GM10266 (cell line): ENCODE results near the gene ARL15.

Source experiments
- DNase-seq: peaks from one replicate; pipeline ENCODE4 v3.0.0; 2012; ENCODE audit errors: extremely low spot score
- TF ChIP-seq, protein P1 (sequence below): IDR thresholded peaks from 2 replicates; pipeline ENCODE4 v1.5.1; 2012; ENCODE audit warnings: mild to moderate bottlenecking, low read depth; ENCODE audit not compliant: control insufficient read depth, insufficient read depth; ENCODE audit errors: missing control alignments

ARL15 gene

DNA sequence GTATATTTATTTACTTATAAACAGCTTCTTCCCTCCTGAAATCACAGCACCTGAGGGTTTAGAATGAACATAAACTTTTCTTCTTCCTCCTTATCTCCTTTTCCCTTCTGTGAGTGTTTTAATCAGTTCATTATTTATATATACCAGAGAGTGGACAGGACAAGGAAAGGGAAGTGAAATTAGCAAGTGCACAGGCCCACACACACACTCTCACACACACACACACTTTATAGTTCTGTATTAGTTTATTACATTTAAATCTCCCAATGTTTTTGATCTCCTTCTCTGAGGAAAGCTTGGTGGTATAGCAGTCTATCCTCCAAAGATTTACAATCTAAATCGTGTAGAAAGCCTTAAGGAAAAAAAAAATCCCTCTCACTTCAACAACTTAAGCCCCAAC is 396.4 kb downstream of the ARL15 start:
- no peak for DNase-seq
- TF ChIP-seq, protein P1, sequence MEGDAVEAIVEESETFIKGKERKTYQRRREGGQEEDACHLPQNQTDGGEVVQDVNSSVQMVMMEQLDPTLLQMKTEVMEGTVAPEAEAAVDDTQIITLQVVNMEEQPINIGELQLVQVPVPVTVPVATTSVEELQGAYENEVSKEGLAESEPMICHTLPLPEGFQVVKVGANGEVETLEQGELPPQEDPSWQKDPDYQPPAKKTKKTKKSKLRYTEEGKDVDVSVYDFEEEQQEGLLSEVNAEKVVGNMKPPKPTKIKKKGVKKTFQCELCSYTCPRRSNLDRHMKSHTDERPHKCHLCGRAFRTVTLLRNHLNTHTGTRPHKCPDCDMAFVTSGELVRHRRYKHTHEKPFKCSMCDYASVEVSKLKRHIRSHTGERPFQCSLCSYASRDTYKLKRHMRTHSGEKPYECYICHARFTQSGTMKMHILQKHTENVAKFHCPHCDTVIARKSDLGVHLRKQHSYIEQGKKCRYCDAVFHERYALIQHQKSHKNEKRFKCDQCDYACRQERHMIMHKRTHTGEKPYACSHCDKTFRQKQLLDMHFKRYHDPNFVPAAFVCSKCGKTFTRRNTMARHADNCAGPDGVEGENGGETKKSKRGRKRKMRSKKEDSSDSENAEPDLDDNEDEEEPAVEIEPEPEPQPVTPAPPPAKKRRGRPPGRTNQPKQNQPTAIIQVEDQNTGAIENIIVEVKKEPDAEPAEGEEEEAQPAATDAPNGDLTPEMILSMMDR = no peak

DNA sequence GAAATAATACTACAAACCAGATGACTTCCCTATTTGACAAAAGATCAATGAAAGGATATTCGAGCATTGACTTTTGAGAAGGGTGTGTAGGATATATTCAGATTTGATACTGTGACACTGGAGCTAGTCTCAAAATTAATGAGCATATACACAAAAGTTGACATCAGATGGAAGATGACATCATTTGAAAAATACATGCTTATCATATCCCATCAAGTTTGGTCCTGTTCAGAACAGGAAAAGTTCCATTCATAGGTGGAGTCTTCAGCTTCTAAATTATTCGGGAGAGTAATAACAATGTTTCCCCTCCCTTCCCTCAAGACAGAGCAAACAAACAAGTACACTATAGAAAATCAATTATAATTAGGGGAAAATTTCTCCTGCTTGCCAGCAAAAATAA is 401.6 kb downstream of the ARL15 start:
- no peak for DNase-seq
- TF ChIP-seq, protein P1 = no peak

DNA sequence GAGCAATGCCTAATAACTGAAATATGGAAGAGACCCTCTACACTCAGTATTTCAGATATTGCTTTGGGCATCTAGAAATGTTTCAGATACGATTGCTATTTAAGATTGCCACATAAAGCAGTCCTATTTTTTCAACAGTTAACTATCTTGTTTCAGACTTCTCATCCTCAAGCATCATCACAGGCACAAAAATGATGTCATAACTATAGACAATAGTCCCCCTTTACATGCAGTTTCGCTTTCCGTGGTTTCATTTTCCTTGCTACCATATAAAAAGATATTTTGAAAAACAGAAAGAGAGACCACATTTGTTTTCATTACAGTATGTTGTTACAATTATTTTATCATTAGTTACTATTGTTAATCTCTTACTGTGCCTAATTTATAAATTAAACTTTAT is 402.5 kb downstream of the ARL15 start:
- TF ChIP-seq, protein P1 = no peak
- no peak for DNase-seq

DNA sequence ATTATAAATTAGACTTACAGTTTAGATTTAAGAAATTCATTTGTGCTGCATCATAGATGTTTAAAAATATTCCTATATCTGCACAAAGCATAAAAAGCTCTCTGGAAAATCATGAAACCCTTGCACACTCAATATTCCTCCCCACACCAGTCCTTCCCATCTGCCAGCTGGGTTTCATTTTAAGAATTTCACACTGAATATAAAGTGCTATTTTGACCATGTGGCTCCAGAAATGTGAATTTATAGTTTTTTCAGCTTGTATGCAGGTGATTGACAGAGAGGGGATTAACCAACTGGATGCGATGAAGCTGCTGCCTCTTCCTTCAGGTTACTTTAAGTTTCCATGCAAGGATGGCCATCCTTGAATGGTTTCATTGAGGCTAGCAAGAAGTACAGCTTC is 403.6 kb downstream of the ARL15 start:
- TF ChIP-seq, protein P1 = no peak
- DNase-seq = no peak

DNA sequence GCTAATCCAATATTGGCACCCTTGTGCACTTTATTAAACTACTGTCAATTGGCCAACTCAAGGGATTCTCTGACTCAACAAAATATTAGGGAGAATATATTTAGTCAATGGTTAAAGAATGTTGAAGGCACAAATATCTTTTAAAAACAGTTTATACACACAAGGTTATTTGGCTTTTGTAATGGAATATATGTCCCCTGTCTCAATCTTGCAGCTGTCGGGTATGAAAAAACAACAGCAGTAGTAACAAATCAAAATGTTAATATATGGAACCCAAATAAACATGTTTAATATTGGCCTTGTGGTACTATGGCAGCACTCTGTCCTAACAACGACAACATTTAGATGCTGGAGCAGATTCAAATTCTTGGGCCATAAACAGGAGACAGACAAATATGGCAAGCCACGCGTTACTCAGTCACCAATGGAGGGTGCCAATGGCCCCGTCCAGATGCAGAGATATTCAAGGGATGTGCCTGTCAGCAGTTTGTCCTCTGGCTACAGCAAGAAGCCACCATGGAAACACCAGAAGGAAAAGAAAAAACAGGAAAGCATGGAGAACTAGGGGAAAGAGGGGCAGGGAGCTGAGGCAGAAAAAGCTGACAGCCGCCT is 408.0 kb downstream of the ARL15 start:
- TF ChIP-seq, protein P1 = no peak
- no peak for DNase-seq

DNA sequence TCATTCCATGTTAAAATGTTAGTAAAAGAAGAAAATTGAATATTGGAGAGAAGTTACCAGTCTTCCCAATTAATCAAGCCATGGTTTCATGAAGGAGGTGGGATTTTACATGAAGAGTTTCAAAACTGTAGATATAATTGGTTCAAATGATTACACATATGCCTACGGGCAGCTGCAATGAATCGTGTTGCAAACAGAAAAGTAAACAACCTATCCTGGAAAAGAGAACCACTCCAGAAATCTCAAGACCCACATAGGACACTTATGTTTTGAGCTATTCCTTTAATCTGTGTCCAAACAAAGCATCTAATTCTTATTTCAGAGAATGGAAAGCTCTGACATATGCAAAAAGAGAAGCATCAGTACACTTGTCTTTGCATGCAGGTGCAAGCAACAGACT is 409.7 kb downstream of the ARL15 start:
- TF ChIP-seq, protein P1 = no peak
- DNase-seq = no peak

DNA sequence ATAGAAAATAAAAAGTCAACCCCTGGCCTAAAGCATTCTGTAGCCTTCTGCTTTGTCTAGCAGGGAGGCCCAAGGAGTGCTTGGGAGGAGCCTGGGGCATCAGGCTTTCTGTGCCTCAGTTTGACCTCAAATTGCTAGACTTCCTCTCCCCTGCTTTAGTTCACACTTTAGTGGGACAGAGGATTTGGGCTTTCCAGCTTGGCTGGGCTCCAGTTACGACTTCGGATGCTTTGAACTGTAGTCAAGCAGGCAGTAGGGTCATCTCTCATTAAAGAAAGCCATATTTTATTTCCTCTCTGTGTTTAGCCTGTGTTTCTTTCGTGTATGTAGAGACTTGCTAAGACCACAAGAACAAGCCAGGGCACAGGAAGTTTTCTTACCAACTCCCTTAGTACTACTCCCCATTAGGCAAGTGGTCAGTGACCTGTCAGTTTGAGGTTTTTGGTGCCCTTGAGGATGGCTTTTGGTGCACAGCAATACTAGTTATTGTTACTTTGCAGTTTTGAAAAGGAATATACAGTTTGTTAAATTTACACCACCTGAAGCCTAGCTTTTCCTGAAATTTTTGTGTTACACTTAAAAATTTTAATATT is 415.2 kb downstream of the ARL15 start:
- no peak for DNase-seq
- TF ChIP-seq, protein P1 = no peak
